Activated CD4-positive, alpha-beta T cell treated with anti-CD3 and anti-CD28 coated beads for 36 hours (primary cell): Measurements from ENCODE around the gene PNPO. TPM values are rescaled to one million over a fixed set of nuclear protein-coding genes. Genes with fewer than 3 reads are reported as not detected.

ENCODE experiments used
- ATAC-seq: fragments of 200-7000 bp; cut with Tn5 transposase; one replicate; pipeline ENCODE4 v1.10.0; 2021; ENCODE audit warnings: mild to moderate bottlenecking, moderate library complexity
- CTCF ChIA-PET: fragments of 350-600 bp; sonication (Branson Sonifier 250); formaldehyde crosslinking; loops from one replicate; lab custom pipeline; 2021; ENCODE audit warnings: antibody characterized with exemption; lab: Charles Lee
- POLR2A ChIA-PET: fragments of 350-600 bp; sonication (Branson Sonifier 250); formaldehyde crosslinking; loops from one replicate; lab custom pipeline; 2021; ENCODE audit warnings: antibody characterized with exemption, inconsistent platforms; lab: Charles Lee
- DNase-seq: peaks from one replicate; pipeline ENCODE4 v3.0.0-alpha.2; 2020
- H3K27ac Mint-ChIP-seq: one replicate; pipeline ENCODE4 v1.8.0; 2021; ENCODE audit warnings: mixed read lengths
- H3K27me3 Mint-ChIP-seq: one replicate; pipeline ENCODE4 v1.8.0; 2021; ENCODE audit warnings: mixed read lengths
- H3K36me3 Mint-ChIP-seq: one replicate; pipeline ENCODE4 v1.8.0; 2021; ENCODE audit warnings: low read depth, mixed read lengths
- H3K4me1 Mint-ChIP-seq: one replicate; pipeline ENCODE4 v1.8.0; 2021; ENCODE audit warnings: mixed read lengths
- H3K4me3 Mint-ChIP-seq: one replicate; pipeline ENCODE4 v1.8.0; 2021; ENCODE audit warnings: mild to moderate bottlenecking, moderate library complexity, mixed read lengths
- H3K9me3 Mint-ChIP-seq: one replicate; pipeline ENCODE4 v1.8.0; 2021; ENCODE audit warnings: low read depth, mixed read lengths
- intact Hi-C, 2 experiments: fragments of 100-400 bp; cut with DNase I in 1 of 2; cut with micrococcal nuclease in 1 of 2; formaldehyde crosslinking; loops; one replicate each; pipeline versions ENCODE4 v1.14.2 to v1.15.1; 2022 to 2024; cut with DNase I, micrococcal nuclease
- total RNA-seq, 2 experiments: library from RNA; stranded (reverse); gene quantifications; one replicate each; pipeline ENCODE4 v1.2.3, GENCODE V29; 2021

PNPO gene
- total RNA-seq, 2 experiments from 2014 or later, result 29.7 to 41.0 TPM

- H3K36me3 Mint-ChIP-seq, result peaks cover 16% of the 10 kb centered on the region
- no peaks in the 10 kb centered on the region for H3K27me3 Mint-ChIP-seq
- no peaks in the 10 kb centered on the region for H3K9me3 Mint-ChIP-seq
- no peak for ATAC-seq
- POLR2A ChIA-PET, result no interaction called here
- intact Hi-C loops, result no loop called here
- H3K4me1 Mint-ChIP-seq, result peaks cover 41% of the 10 kb centered on the region
- H3K27ac Mint-ChIP-seq, result no peak overlapping the region
- H3K4me3 Mint-ChIP-seq, result no peak overlapping the region
- DNase-seq, result no peak
- CTCF ChIA-PET, result interaction anchor here (2.9 kb wide), 1 partner anchor 11 kb away, joined by 7 read pairs; no protein-coding TSS in a partner anchor
Observed at GRCh38 chr17:47901423-47901822, 39.9 kb upstream of the PNPO start.

DNA sequence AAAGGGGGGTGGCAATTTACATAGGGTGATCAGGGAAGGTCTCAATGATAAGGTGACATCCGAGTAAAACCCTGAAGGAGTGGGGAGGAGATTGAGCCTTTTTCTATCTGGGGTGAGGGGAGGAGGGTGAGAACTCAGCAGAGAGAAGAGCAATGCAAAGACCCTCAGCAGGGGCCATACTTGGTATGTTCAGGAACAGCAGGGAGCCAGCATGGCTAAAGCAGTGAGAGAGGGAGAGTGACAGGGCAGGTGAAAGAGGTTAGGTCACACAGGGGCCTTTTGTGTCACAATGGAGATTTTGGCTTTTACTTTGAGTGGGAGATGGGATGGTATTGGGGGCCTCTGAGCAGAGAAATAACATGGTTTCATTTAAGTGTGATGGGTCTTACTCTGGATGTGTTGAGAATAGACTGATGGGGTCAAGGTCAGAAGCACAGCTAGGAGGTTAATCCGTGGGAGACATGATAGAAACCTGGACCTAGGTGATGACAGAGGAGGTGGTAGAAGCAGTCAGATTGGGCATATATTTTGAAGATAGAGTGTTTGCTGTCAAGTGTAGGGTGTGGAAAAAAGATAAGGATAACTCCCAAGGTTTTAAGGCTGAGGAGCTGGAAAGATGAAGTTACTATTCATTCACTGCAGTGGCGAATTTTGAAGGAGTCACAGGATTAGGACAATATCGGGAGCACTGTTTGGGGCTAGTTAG, 39.2 kb upstream of the PNPO start:
- Mint-ChIP-seq H3K4me1 (peaks cover 43% of the 10 kb centered on the region), H3K4me3 (no peak overlapping the region), H3K27me3 (no peaks in the 10 kb centered on the region), H3K27ac (no peak overlapping the region), H3K36me3 (peaks cover 9% of the 10 kb centered on the region), H3K9me3 (no peaks in the 10 kb centered on the region)
- POLR2A ChIA-PET, result no interaction called here
- ATAC-seq, result no peak
- intact Hi-C loops, result no loop called here
- CTCF ChIA-PET, result interaction anchor here (1.0 to 2.9 kb wide), 2 partner anchors 12 to 60 kb away, joined by 3 to 7 read pairs; no protein-coding TSS in a partner anchor
- no peak for DNase-seq

DNA sequence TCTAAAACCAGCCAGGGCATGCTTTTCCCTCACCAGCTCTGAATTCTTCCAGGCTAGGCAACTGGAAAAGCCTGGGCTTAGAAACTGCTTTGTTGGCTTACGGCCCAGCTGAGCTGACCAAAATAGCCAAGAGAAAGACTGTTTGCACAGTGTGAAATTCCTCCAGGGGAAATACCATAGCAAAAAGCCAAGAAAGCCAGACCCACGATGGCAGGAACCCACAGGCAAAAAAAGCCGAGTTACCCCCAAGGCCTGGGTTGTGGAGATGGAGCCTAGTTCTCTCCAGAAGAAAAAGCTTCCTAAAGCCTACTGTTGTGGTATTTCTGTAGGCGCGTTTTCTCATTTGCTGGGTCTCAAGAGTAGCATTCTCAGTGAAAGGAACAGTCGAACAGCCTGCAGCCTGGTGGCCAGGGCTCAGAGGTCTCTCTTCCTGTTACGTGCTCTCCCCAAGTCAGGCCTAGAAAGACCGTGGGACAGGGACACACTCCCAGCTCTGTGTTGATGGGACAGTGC, 36.1 kb upstream of the PNPO start:
- intact Hi-C loops, result no loop called here
- Mint-ChIP-seq H3K9me3 (no peaks in the 10 kb centered on the region), H3K27me3 (no peaks in the 10 kb centered on the region), H3K27ac (no peak overlapping the region), H3K4me3 (no peak overlapping the region), H3K4me1 (peaks cover 25% of the 10 kb centered on the region), H3K36me3 (peaks cover 8% of the 10 kb centered on the region)
- DNase-seq, result no peak
- CTCF ChIA-PET, result interaction anchor here (0.9 to 1.5 kb wide), 6 partner anchors 13 to 71 kb away, joined by 3 to 7 read pairs (median 3); partner anchors contain the start of genes CDK5RAP3 and SCRN2
- no peak for ATAC-seq
- POLR2A ChIA-PET, result no interaction called here

- POLR2A ChIA-PET, result no interaction called here
- no peak for ATAC-seq
- Mint-ChIP-seq H3K27ac (no peak overlapping the region), H3K4me3 (no peak overlapping the region), H3K9me3 (no peaks in the 10 kb centered on the region), H3K36me3 (peaks cover 8% of the 10 kb centered on the region), H3K27me3 (no peaks in the 10 kb centered on the region), H3K4me1 (peaks cover 22% of the 10 kb centered on the region)
- intact Hi-C loops, result no loop called here
- CTCF ChIA-PET, result interaction anchor here (1.1 kb wide), 1 partner anchor 20 kb away, joined by 3 read pairs; no protein-coding TSS in a partner anchor
- no peak for DNase-seq
Observed at GRCh38 chr17:47906443-47906842, 34.9 kb upstream of the PNPO start.

DNA sequence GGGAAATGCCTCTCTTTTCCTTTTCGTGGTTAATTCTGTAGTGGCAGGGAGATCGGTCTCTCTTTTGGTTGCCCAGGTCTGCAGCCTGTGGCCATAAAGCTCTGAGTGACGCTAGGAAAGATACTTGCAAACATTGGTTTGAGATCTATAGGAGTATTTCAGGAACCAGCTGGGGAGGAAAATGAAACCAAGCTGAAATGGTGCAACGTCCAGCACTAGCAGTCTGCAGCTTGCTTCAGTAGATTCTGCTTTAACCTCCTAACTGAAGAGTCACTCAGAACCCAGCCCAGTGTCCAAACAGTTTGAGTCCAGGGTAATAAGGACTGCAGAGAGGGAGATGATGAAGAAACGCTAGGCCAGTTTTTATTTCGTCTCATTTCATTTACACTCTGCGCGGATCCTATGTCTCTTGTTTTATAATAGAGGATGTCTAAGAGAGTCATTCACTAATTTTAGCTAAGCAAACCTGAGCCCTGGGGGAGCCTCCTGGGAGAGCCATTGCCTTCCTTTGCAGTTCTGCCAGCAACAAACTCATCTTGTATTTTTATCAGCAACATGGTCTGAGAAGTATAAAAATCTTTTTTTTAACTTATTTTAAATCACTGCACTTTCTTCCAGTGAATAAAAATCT, 33.3 kb upstream of the PNPO start:
- DNase-seq (no peak), ATAC-seq (no peak)
- intact Hi-C loops, result no loop called here
- ChIA-PET CTCF (interaction anchor here (1.0 to 1.4 kb wide), 3 partner anchors 19 to 67 kb away, joined by 3 to 4 read pairs (median 3); partner anchors contain the start of genes CDK5RAP3 and SCRN2), POLR2A (interaction anchor here (0.6 kb wide), 1 partner anchor 24 kb away, joined by 3 read pairs; no protein-coding TSS in a partner anchor)
- Mint-ChIP-seq H3K36me3 (peaks cover 8% of the 10 kb centered on the region), H3K9me3 (no peaks in the 10 kb centered on the region), H3K27ac (peak overlapping the region; percentile 9), H3K27me3 (no peaks in the 10 kb centered on the region), H3K4me1 (peaks cover 16% of the 10 kb centered on the region), H3K4me3 (no peak overlapping the region)

- no peak for DNase-seq
- CTCF ChIA-PET, result interaction anchor here (0.8 kb wide), 1 partner anchor 21 kb away, joined by 4 read pairs; no protein-coding TSS in a partner anchor
- H3K4me1 Mint-ChIP-seq, result peaks cover 6% of the 10 kb centered on the region
- H3K27me3 Mint-ChIP-seq, result no peaks in the 10 kb centered on the region
- H3K9me3 Mint-ChIP-seq, result no peaks in the 10 kb centered on the region
- peaks cover 5% of the 10 kb centered on the region for H3K36me3 Mint-ChIP-seq
- POLR2A ChIA-PET, result no interaction called here
- no peak overlapping the region for H3K4me3 Mint-ChIP-seq
- no peak overlapping the region for H3K27ac Mint-ChIP-seq
- no peak for ATAC-seq
- intact Hi-C loops, result no loop called here
Observed at GRCh38 chr17:47913050-47913449, 28.3 kb upstream of the PNPO start.

- Mint-ChIP-seq H3K4me1 (peaks cover 8% of the 10 kb centered on the region), H3K27ac (no peak overlapping the region), H3K36me3 (peaks cover 4% of the 10 kb centered on the region), H3K4me3 (no peak overlapping the region), H3K9me3 (no peaks in the 10 kb centered on the region), H3K27me3 (no peaks in the 10 kb centered on the region)
- intact Hi-C loops, result no loop called here
- ChIA-PET POLR2A (no interaction called here), CTCF (interaction anchor here (1.0 kb wide), 1 partner anchor 56 kb away, joined by 4 read pairs; the partner anchor contains the start of gene CDK5RAP3)
- no peak for DNase-seq
- no peak for ATAC-seq
Observed at GRCh38 chr17:47914306-47914948, 26.9 kb upstream of the PNPO start.

GRCh38 chr17:47915776-47916398, 25.5 kb upstream of the PNPO start:
- ChIA-PET CTCF (no interaction called here), POLR2A (no interaction called here)
- peaks cover 10% of the 10 kb centered on the region for H3K4me1 Mint-ChIP-seq
- intact Hi-C loops, result no loop called here
- H3K4me3 Mint-ChIP-seq, result no peak overlapping the region
- H3K27ac Mint-ChIP-seq, result no peak overlapping the region
- ATAC-seq, result no peak
- no peak for DNase-seq
- H3K36me3 Mint-ChIP-seq, result peaks cover 6% of the 10 kb centered on the region
- H3K9me3 Mint-ChIP-seq, result no peaks in the 10 kb centered on the region
- no peaks in the 10 kb centered on the region for H3K27me3 Mint-ChIP-seq

DNA sequence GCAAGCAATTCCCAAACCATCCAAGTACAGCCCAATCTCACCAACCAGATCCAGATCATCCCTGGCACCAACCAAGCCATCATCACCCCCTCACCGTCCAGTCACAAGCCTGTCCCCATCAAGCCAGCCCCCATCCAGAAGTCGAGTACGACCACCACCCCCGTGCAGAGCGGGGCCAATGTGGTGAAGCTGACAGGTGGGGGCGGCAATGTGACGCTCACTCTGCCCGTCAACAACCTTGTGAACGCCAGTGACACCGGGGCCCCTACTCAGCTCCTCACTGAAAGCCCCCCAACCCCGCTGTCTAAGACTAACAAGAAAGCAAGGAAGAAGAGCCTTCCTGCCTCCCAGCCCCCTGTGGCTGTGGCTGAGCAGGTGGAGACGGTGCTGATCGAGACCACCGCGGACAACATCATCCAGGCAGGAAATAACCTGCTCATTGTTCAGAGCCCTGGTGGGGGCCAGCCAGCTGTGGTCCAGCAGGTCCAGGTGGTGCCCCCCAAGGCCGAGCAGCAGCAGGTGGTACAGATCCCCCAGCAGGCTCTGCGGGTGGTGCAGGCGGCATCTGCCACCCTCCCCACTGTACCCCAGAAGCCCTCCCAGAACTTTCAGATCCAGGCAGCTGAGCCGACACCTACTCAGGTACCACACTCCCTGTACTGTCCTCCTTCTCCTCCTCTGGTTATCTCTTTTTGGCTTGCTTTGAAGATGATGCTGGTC, 24.7 kb upstream of the PNPO start:
- no peak for DNase-seq
- peaks cover 10% of the 10 kb centered on the region for H3K4me1 Mint-ChIP-seq
- intact Hi-C loops, result no loop called here
- no peaks in the 10 kb centered on the region for H3K9me3 Mint-ChIP-seq
- POLR2A ChIA-PET, result no interaction called here
- CTCF ChIA-PET, result no interaction called here
- H3K4me3 Mint-ChIP-seq, result no peak overlapping the region
- no peak for ATAC-seq
- no peaks in the 10 kb centered on the region for H3K27me3 Mint-ChIP-seq
- no peak overlapping the region for H3K27ac Mint-ChIP-seq
- peaks cover 7% of the 10 kb centered on the region for H3K36me3 Mint-ChIP-seq

- H3K4me1 Mint-ChIP-seq, result peaks cover 10% of the 10 kb centered on the region
- H3K9me3 Mint-ChIP-seq, result no peaks in the 10 kb centered on the region
- CTCF ChIA-PET, result no interaction called here
- H3K36me3 Mint-ChIP-seq, result peaks cover 7% of the 10 kb centered on the region
- no peaks in the 10 kb centered on the region for H3K27me3 Mint-ChIP-seq
- H3K27ac Mint-ChIP-seq, result no peak overlapping the region
- H3K4me3 Mint-ChIP-seq, result no peak overlapping the region
- DNase-seq (no peak), ATAC-seq (no peak)
- POLR2A ChIA-PET, result no interaction called here
- intact Hi-C loops, result no loop called here
Observed at GRCh38 chr17:47917581-47917980, 23.8 kb upstream of the PNPO start.
